Neural crest cell (in vitro differentiated cells): Measurements from ENCODE around the gene MPDZ. TPM values are rescaled to one million over a fixed set of nuclear protein-coding genes. Genes with fewer than 3 reads are reported as not detected.

Experiments
- DNase-seq: peaks from one replicate; pipeline ENCODE4 v3.0.0; 2021; ENCODE audit warnings: low read depth, mixed read lengths, low spot score
- H3K27ac Mint-ChIP-seq: one replicate; pipeline ENCODE4 v1.8.0; 2021; ENCODE audit warnings: mild to moderate bottlenecking, mixed read lengths; ENCODE audit not compliant: unreplicated experiment
- H3K27me3 Mint-ChIP-seq: 2 replicates; pipeline ENCODE4 v1.8.0; 2021; ENCODE audit warnings: low read depth, mild to moderate bottlenecking, mixed read lengths
- H3K36me3 Mint-ChIP-seq: 2 replicates; pipeline ENCODE4 v1.8.0; 2021; ENCODE audit warnings: low read depth, mild to moderate bottlenecking, mixed read lengths
- H3K4me1 Mint-ChIP-seq: 2 replicates; pipeline ENCODE4 v1.8.0; 2021; ENCODE audit warnings: mixed read lengths
- H3K4me3 Mint-ChIP-seq: one replicate; pipeline ENCODE4 v1.8.0; 2021; ENCODE audit warnings: mild to moderate bottlenecking, mixed read lengths
- H3K9me3 Mint-ChIP-seq: 2 replicates; pipeline ENCODE4 v1.8.0; 2021; ENCODE audit warnings: mixed read lengths
- total RNA-seq: library from RNA; stranded (reverse); gene quantifications from 2 replicates; pipeline ENCODE4 v1.2.1, GENCODE V29; 2021
- TF ChIP-seq, protein P1 (sequence below): fragments of 200-600 bp; sonication (generic); conservative IDR thresholded peaks from 2 replicates; pipeline ENCODE4 v1.5.0; 2021; ENCODE audit warnings: antibody characterized with exemption, mild to moderate bottlenecking

Gene MPDZ
- total RNA-seq, 1 donor from 2014 or later: 69.4 TPM

DNA sequence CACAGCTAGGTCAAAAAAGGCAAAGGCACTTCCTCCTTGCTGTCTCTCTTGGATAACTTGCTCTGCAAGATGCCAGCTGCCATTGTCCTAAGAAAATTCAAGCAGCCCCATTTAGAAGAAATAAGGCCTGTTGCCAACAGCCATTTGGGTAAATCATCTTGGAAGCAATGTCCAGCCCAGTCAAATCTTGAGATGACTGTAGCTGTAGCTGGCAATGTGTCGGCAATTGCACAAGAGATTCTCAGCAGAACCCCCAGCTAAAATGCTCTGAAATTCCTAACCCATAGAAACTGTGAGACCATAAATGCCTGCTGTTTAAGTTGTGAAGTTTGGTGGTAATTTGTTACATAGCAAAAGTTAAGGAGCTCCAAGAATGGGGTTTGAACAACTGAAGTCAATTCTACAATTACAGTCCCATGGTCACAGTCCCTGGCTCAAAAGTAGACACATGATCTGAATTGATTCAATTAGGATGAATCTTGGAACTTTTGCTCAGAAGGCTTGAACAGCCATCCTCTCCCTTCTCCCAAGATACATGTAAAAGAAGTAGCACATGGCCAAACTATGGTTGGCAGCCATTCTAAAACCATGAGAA is 151.1 kb downstream of the MPDZ start:
- Mint-ChIP-seq H3K27me3 (no peaks in the 10 kb centered on the region), H3K4me1 (no peaks in the 10 kb centered on the region), H3K27ac (no peak overlapping the region), H3K36me3 (peaks cover 23% of the 10 kb centered on the region), H3K9me3 (no peaks in the 10 kb centered on the region), H3K4me3 (no peak overlapping the region)
- TF ChIP-seq, protein P1, sequence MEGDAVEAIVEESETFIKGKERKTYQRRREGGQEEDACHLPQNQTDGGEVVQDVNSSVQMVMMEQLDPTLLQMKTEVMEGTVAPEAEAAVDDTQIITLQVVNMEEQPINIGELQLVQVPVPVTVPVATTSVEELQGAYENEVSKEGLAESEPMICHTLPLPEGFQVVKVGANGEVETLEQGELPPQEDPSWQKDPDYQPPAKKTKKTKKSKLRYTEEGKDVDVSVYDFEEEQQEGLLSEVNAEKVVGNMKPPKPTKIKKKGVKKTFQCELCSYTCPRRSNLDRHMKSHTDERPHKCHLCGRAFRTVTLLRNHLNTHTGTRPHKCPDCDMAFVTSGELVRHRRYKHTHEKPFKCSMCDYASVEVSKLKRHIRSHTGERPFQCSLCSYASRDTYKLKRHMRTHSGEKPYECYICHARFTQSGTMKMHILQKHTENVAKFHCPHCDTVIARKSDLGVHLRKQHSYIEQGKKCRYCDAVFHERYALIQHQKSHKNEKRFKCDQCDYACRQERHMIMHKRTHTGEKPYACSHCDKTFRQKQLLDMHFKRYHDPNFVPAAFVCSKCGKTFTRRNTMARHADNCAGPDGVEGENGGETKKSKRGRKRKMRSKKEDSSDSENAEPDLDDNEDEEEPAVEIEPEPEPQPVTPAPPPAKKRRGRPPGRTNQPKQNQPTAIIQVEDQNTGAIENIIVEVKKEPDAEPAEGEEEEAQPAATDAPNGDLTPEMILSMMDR: no peak
- DNase-seq: no peak

DNA sequence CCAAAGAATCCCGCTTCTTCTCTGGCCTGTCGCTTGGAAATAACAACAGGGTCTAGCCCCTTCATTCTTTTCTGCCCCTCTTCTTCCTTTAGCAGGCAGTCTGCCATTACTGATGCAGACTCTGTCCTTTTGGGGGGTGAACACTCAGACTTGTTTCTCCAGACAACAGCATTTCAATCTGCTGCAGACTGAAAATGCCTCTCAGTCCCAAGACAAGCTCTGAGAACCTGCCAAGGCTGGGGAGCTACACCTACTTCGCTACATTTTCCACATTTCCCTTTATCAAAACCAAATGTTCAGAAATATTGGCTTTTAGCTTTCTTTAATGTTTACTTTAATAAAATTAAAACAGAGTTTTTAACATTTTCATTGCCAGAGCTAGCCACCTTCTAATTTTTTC is 152.4 kb downstream of the MPDZ start:
- TF ChIP-seq, protein P1: no peak
- Mint-ChIP-seq H3K27ac (no peak overlapping the region), H3K4me1 (no peaks in the 10 kb centered on the region), H3K9me3 (no peaks in the 10 kb centered on the region), H3K4me3 (no peak overlapping the region), H3K27me3 (no peaks in the 10 kb centered on the region), H3K36me3 (peaks cover 23% of the 10 kb centered on the region)
- DNase-seq: no peak

DNA sequence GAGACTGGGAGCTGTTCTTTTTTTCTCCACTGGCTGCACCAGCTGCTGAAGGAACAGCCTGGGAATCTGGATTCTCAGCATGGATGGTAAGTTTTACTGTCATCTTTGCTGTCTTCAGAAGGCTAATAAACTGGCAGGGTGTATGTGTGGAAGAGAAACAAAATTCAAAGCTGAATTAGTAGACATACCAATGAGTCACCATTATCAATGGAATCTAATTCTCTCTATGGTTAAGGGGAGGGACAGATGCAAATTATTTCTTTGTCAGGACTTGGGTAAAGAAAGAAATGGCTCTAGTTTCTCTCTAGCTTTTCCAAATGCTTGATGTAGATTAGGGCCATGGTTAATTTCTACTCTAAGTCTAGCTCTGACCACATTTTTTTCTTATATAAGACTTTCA is 154.2 kb downstream of the MPDZ start:
- TF ChIP-seq, protein P1: no peak
- Mint-ChIP-seq H3K27ac (no peak overlapping the region), H3K9me3 (no peaks in the 10 kb centered on the region), H3K4me3 (no peak overlapping the region), H3K27me3 (no peaks in the 10 kb centered on the region), H3K36me3 (peaks cover 27% of the 10 kb centered on the region), H3K4me1 (peaks cover 4% of the 10 kb centered on the region)
- no peak for DNase-seq

DNA sequence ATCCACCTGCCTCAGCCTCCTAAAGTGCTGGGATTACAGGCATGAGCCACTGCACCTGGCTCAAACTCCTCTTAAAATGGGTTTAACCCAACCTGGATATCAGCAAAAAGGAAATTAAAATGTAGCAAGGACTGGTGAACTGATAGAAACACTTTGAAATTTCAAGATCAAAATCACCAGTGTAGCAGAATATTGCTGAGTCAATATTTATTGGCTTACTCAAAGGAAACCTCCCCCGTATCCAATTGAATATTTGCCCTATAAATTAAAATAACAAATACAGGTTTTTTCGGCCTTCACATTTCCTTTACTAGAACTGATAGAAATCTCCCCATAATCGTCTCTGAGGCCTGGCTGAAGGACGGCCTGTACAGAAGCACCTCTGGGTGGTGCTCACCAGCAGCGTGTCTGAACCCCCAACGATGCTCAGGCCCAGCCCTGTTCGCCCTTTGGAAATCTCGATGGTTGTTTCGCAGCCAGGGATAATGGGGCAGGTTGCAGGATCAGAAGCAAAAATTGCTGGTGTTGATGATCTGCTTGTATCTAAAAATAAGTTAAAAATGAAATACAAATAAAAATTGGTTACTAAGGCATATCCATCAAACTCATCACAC is 156.6 kb downstream of the MPDZ start:
- Mint-ChIP-seq H3K27me3 (no peaks in the 10 kb centered on the region), H3K36me3 (peaks cover 27% of the 10 kb centered on the region), H3K27ac (no peak overlapping the region), H3K4me1 (peaks cover 4% of the 10 kb centered on the region), H3K4me3 (no peak overlapping the region), H3K9me3 (no peaks in the 10 kb centered on the region)
- TF ChIP-seq, protein P1: no peak
- DNase-seq: no peak

DNA sequence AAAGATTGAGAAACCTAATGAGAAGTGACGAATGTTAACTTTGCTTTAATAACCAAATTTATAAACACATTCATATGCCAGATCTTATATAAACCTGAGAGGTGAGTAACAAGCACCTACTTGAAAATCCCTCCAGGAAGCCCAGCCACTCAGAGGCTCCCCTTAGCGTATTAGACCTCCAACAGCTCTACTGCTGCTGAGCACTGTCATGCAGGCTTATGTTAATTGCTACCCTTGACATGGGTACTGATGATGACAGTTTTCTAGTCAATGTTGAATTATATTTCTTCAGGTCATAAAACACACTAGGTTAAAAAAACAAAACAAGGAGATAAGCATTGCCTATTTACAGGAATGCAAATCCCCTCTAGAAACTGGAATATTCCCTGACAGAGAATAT is 161.2 kb downstream of the MPDZ start:
- peaks cover 20% of the 10 kb centered on the region for H3K36me3 Mint-ChIP-seq
- no peak for DNase-seq

More for the DNA sequence above, 161.2 kb downstream of the MPDZ start:
- no peaks in the 10 kb centered on the region for H3K9me3 Mint-ChIP-seq
- no peak overlapping the region for H3K4me3 Mint-ChIP-seq
- peaks cover 4% of the 10 kb centered on the region for H3K4me1 Mint-ChIP-seq
- no peak overlapping the region for H3K27ac Mint-ChIP-seq
- H3K27me3 Mint-ChIP-seq: no peaks in the 10 kb centered on the region
- TF ChIP-seq, protein P1: no peak
